H9 (cell line): Measurements from ENCODE around the gene SORBS1. TPM values are rescaled to one million over a fixed set of nuclear protein-coding genes. Genes with fewer than 3 reads are reported as not detected.

ENCODE experiments used
- DNase-seq: peaks from one replicate; pipeline ENCODE4 v3.0.0-alpha.2; 2017
- H2AFZ ChIP-seq: one replicate; pipeline ENCODE4 v1.6.1; 2013; ENCODE audit warnings: mild to moderate bottlenecking, low read length, control low read depth, moderate library complexity
- H2AK5ac ChIP-seq: 2 replicates; pipeline ENCODE4 v1.6.1; 2013; ENCODE audit warnings: low read length, control low read depth, mixed read lengths; ENCODE audit not compliant: insufficient read length
- H2BK120ac ChIP-seq: one replicate; pipeline ENCODE4 v1.6.1; 2013; ENCODE audit warnings: low read depth, mild to moderate bottlenecking, low read length, control low read depth, inconsistent platforms; ENCODE audit not compliant: poor library complexity, severe bottlenecking
- H2BK12ac ChIP-seq: 2 replicates; pipeline ENCODE4 v1.6.1; 2013; ENCODE audit warnings: low read length, control low read depth, mixed read lengths, low read depth; ENCODE audit not compliant: insufficient read length
- H2BK15ac ChIP-seq: 2 replicates; pipeline ENCODE4 v1.6.1; 2013; ENCODE audit warnings: low read depth, low read length, control low read depth
- H2BK20ac ChIP-seq: one replicate; pipeline ENCODE4 v1.6.1; 2013; ENCODE audit warnings: low read depth, mild to moderate bottlenecking, low read length, control low read depth, inconsistent platforms; ENCODE audit not compliant: poor library complexity, severe bottlenecking
- H2BK5ac ChIP-seq: 2 replicates; pipeline ENCODE4 v1.6.1; 2013; ENCODE audit warnings: low read length, control low read depth, mixed read lengths; ENCODE audit not compliant: insufficient read length
- H3K14ac ChIP-seq: 2 replicates; pipeline ENCODE4 v1.6.1; 2013; ENCODE audit warnings: low read length, control low read depth; ENCODE audit not compliant: insufficient read depth
- H3K18ac ChIP-seq: 2 replicates; pipeline ENCODE4 v1.6.1; 2013; ENCODE audit warnings: low read depth, mild to moderate bottlenecking, mixed read lengths, low read length, control low read depth; ENCODE audit not compliant: insufficient read length
- H3K23ac ChIP-seq: 2 replicates; pipeline ENCODE4 v1.6.1; 2013; ENCODE audit warnings: low read length, control low read depth, mixed read lengths, low read depth; ENCODE audit not compliant: insufficient read length
- H3K23me2 ChIP-seq: 2 replicates; pipeline ENCODE4 v1.6.1; 2013; ENCODE audit warnings: low read depth, mild to moderate bottlenecking, mixed read lengths, low read length, control low read depth; ENCODE audit not compliant: insufficient read length, poor library complexity, severe bottlenecking
- H3K27ac ChIP-seq: 2 replicates; pipeline ENCODE4 v1.5.1; 2013; ENCODE audit warnings: low read length, control low read depth, mixed read lengths, low read depth; ENCODE audit not compliant: insufficient read length
- H3K27me3 ChIP-seq: 2 replicates; pipeline ENCODE4 v1.6.1; 2013; ENCODE audit warnings: low read length, control low read depth, inconsistent platforms; ENCODE audit not compliant: insufficient read depth
- H3K4ac ChIP-seq: 2 replicates; pipeline ENCODE4 v1.6.1; 2013; ENCODE audit warnings: low read depth, mild to moderate bottlenecking, control low read depth, inconsistent platforms, low read length, moderate library complexity
- H3K4me1 ChIP-seq: 2 replicates; pipeline ENCODE4 v1.6.1; 2013; ENCODE audit warnings: low read length, control low read depth, inconsistent platforms; ENCODE audit not compliant: insufficient read depth
- H3K4me2 ChIP-seq: 2 replicates; pipeline ENCODE4 v1.6.1; 2013; ENCODE audit warnings: low read length, control low read depth, mixed read lengths; ENCODE audit not compliant: insufficient read length, insufficient read depth
- H3K56ac ChIP-seq: 2 replicates; pipeline ENCODE4 v1.6.1; 2013; ENCODE audit warnings: low read depth, mild to moderate bottlenecking, mixed read lengths, low read length, control low read depth; ENCODE audit not compliant: insufficient read length
- H3K79me1 ChIP-seq: 2 replicates; pipeline ENCODE4 v1.6.1; 2013; ENCODE audit warnings: low read depth, mild to moderate bottlenecking, moderate library complexity, low read length, control low read depth, inconsistent platforms; ENCODE audit not compliant: insufficient read depth, poor library complexity, severe bottlenecking
- H3K79me2 ChIP-seq: 2 replicates; pipeline ENCODE4 v1.6.1; 2013; ENCODE audit warnings: low read length, control low read depth, inconsistent platforms; ENCODE audit not compliant: insufficient read depth
- H3K9ac ChIP-seq: 2 replicates; pipeline ENCODE4 v1.6.1; 2013; ENCODE audit warnings: low read length, control low read depth, mixed read lengths; ENCODE audit not compliant: insufficient read length; ENCODE audit errors: extremely low read depth
- H3K9me3 ChIP-seq: one replicate; pipeline ENCODE4 v1.6.1; 2013; ENCODE audit warnings: low read depth, low read length, inconsistent platforms; ENCODE audit not compliant: control insufficient read depth
- H3T11ph ChIP-seq: one replicate; pipeline ENCODE4 v1.6.1; 2013; ENCODE audit warnings: mild to moderate bottlenecking, low read length, control low read depth, inconsistent platforms
- H4K20me1 ChIP-seq: one replicate; pipeline ENCODE4 v1.6.1; 2013; ENCODE audit not compliant: control insufficient read depth, insufficient read length, insufficient read depth
- H4K5ac ChIP-seq: 2 replicates; pipeline ENCODE4 v1.6.1; 2013; ENCODE audit warnings: low read depth, mild to moderate bottlenecking, mixed read lengths, low read length, control low read depth; ENCODE audit not compliant: insufficient read length
- H4K8ac ChIP-seq: replicated peaks from 2 replicates; pipeline ENCODE4 v1.6.1; 2013; ENCODE audit warnings: low read length, control low read depth, mixed read lengths, low read depth; ENCODE audit not compliant: insufficient read length
- H4K91ac ChIP-seq: 2 replicates; pipeline ENCODE4 v1.6.1; 2013; ENCODE audit warnings: low read depth, mild to moderate bottlenecking, moderate library complexity, mixed read lengths, low read length, control low read depth; ENCODE audit not compliant: insufficient read length
- H3K27ac Mint-ChIP-seq, 3 experiments: 2 replicates in 2 of 3; 3 replicates in 1 of 3; pipeline ENCODE4 v1.8.0; 2020 to 2021; ENCODE audit warnings: mixed read lengths in 3 of 3, mild to moderate bottlenecking in 1 of 3, moderate library complexity in 1 of 3
- H3K27me3 Mint-ChIP-seq: 2 replicates; pipeline ENCODE4 v1.8.0; 2021; ENCODE audit warnings: low read depth, mild to moderate bottlenecking, moderate library complexity, mixed read lengths
- H3K36me3 Mint-ChIP-seq, 3 experiments: 2 replicates in 2 of 3; 3 replicates in 1 of 3; pipeline ENCODE4 v1.8.0; 2020 to 2021; ENCODE audit warnings: low read depth in 3 of 3, mixed read lengths in 3 of 3; ENCODE audit not compliant: insufficient read depth in 1 of 3
- H3K4me1 Mint-ChIP-seq, 2 experiments: 2 replicates each; pipeline ENCODE4 v1.8.0; 2020; ENCODE audit warnings: mixed read lengths in 2 of 2
- H3K4me3 Mint-ChIP-seq, 2 experiments: 2 replicates in 1 of 2; 3 replicates in 1 of 2; pipeline ENCODE4 v1.8.0; 2020 to 2021; ENCODE audit warnings: mild to moderate bottlenecking in 2 of 2, mixed read lengths in 2 of 2, moderate library complexity in 1 of 2
- H3K9me3 Mint-ChIP-seq, 2 experiments: 2 replicates in 1 of 2; 3 replicates in 1 of 2; pipeline ENCODE4 v1.8.0; 2020; ENCODE audit warnings: mild to moderate bottlenecking in 2 of 2, mixed read lengths in 2 of 2, moderate library complexity in 1 of 2
- WGBS: extraction: QIAGEN DNeasy Blood & Tissue Kit; methylation state at CpG from one replicate; pipeline ENCODE4 v1.1.7; 2013; ENCODE audit warnings: missing lambda C conversion rate, low lambda C conversion rate, mixed read lengths; ENCODE audit not compliant: insufficient read length; ENCODE audit errors: extremely low coverage; 5-methylcytosine and 5-hydroxymethylcytosine counted together
- total RNA-seq: library from RNA; stranded (reverse); gene quantifications from 2 replicates; pipeline ENCODE4 v1.2.1, GENCODE V29; 2021
- TF ChIP-seq, protein P1 (sequence below): fragments of 200-600 bp; sonication (generic); conservative IDR thresholded peaks from 3 replicates; pipeline ENCODE4 v1.8.0; 2021; ENCODE audit warnings: antibody characterized with exemption, mild to moderate bottlenecking

Gene SORBS1
- total RNA-seq, 1 experiment from 2014 or later = 24.3 TPM

DNA sequence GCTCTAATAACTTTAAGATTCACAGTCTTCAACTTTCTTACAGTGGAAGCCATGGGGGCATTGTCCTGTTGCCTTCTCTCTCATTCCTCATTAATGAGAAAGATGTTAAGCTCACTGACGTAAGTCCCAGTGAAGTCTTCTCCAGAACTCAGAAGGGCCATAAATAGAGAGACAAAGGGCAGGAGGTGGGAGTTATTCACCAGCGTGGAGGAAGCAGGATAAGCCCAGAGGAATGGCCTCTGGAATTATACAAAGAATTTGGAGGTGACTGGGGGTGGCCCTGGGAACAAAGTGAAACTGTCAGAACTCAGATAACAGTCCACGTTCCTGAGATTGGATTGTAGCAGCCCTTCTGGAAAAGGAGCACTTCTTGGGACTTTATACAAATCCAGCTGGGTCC lies 52.4 kb downstream of the SORBS1 start:
- no peak for DNase-seq
- Histone ChIP-seq H3K18ac (no peak overlapping the region), H3K79me2 (peaks cover 3% of the 10 kb centered on the region; the same call in 1 of the 2 replicates), H3K27me3 (no peaks in the 10 kb centered on the region), H4K20me1 (no peaks in the 10 kb centered on the region), H2AFZ (no peak overlapping the region), H3K23me2 (no peaks in the 10 kb centered on the region), H2BK12ac (no peak overlapping the region), H3K9me3 (no peaks in the 10 kb centered on the region), H3K14ac (no peak overlapping the region), H2BK15ac (no peak overlapping the region), H3K9ac (no peak overlapping the region), H3K4me1 (peaks cover 12% of the 10 kb centered on the region), H3K27ac (no peak overlapping the region), H3K4ac (no peak overlapping the region), H2BK120ac (no peak overlapping the region), H4K5ac (no peak overlapping the region), H2BK20ac (peak overlapping the region; percentile 86), H3K79me1 (no peaks in the 10 kb centered on the region), H3K56ac (no peak overlapping the region), H2BK5ac (no peak overlapping the region), H3K23ac (no peak overlapping the region), H4K8ac (no peak overlapping the region), H2AK5ac (no peak overlapping the region), H4K91ac (peak overlapping the region; percentile 47), H3K4me2 (no peak overlapping the region), H3T11ph (no peak overlapping the region)
- H3K4me1 Mint-ChIP-seq = peaks cover 41 to 60% of the 10 kb centered on the region in 2 experiments
- TF ChIP-seq, protein P1, sequence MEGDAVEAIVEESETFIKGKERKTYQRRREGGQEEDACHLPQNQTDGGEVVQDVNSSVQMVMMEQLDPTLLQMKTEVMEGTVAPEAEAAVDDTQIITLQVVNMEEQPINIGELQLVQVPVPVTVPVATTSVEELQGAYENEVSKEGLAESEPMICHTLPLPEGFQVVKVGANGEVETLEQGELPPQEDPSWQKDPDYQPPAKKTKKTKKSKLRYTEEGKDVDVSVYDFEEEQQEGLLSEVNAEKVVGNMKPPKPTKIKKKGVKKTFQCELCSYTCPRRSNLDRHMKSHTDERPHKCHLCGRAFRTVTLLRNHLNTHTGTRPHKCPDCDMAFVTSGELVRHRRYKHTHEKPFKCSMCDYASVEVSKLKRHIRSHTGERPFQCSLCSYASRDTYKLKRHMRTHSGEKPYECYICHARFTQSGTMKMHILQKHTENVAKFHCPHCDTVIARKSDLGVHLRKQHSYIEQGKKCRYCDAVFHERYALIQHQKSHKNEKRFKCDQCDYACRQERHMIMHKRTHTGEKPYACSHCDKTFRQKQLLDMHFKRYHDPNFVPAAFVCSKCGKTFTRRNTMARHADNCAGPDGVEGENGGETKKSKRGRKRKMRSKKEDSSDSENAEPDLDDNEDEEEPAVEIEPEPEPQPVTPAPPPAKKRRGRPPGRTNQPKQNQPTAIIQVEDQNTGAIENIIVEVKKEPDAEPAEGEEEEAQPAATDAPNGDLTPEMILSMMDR = no peak
- no peak overlapping the region for H3K4me3 Mint-ChIP-seq
- no peaks in the 10 kb centered on the region for H3K27me3 Mint-ChIP-seq
- no CpG with 5 or more reads among the region's 3 CpGs for WGBS
- H3K9me3 Mint-ChIP-seq = no peaks in the 10 kb centered on the region
- H3K27ac Mint-ChIP-seq = no peak overlapping the region
- H3K36me3 Mint-ChIP-seq = no peaks in the 10 kb centered on the region
